LNCaP clone FGC (cell line): ENCODE results near the gene RNF150.
A peak's percentile ranks its signal among the peaks of the same experiment; 100 is the strongest.

Experiments
- DNase-seq: peaks from one replicate; pipeline ENCODE4 v3.0.0-alpha.2; 2011; ENCODE audit warnings: low read depth
- H3K4me3 ChIP-seq: 2 replicates; pipeline ENCODE4 v1.5.1; 2011; ENCODE audit warnings: mild to moderate bottlenecking, low read depth, low read length, control low read depth
- CTCF ChIP-seq: IDR thresholded peaks from 2 replicates; pipeline ENCODE4 v1.5.1; 2012; ENCODE audit warnings: mild to moderate bottlenecking; ENCODE audit not compliant: control insufficient read depth, insufficient read depth; ENCODE audit errors: extremely low read depth

RNF150 gene

GRCh38 chr4:140856621-140857062, 276.6 kb downstream of the RNF150 start:
- no peak overlapping the region for H3K4me3 ChIP-seq
- no peak for TF ChIP-seq CTCF
- no peak for DNase-seq

- no peak for TF ChIP-seq CTCF
- DNase-seq = no peak
- H3K4me3 ChIP-seq = no peak overlapping the region
Observed at GRCh38 chr4:140854168-140854567, 279.1 kb downstream of the RNF150 start.

GRCh38 chr4:140851804-140852203, 281.5 kb downstream of the RNF150 start:
- TF ChIP-seq CTCF = no peak
- no peak for DNase-seq
- no peak overlapping the region for H3K4me3 ChIP-seq

GRCh38 chr4:140851032-140851636, 282.1 kb downstream of the RNF150 start:
- DNase-seq = peak; percentile 44
- peak; percentile 77 for TF ChIP-seq CTCF
- H3K4me3 ChIP-seq = no peak overlapping the region

- no peak overlapping the region for H3K4me3 ChIP-seq
- TF ChIP-seq CTCF = no peak
- DNase-seq = no peak
Observed at GRCh38 chr4:140849526-140849925, 283.7 kb downstream of the RNF150 start.

GRCh38 chr4:140846736-140847135, 286.5 kb downstream of the RNF150 start:
- no peak overlapping the region for H3K4me3 ChIP-seq
- TF ChIP-seq CTCF = no peak
- no peak for DNase-seq

GRCh38 chr4:140844061-140844460, 289.2 kb downstream of the RNF150 start:
- TF ChIP-seq CTCF = no peak
- DNase-seq = no peak
- no peak overlapping the region for H3K4me3 ChIP-seq
